SU-DHL-6 (cell line): ENCODE results near the gene ZNF565.

Experiments
- H2AFZ ChIP-seq: fragments of 200-600 bp; sonication (generic); 2 replicates; pipeline ENCODE4 v1.6.1; 2014; ENCODE audit warnings: low read depth, mild to moderate bottlenecking, moderate library complexity, mixed read lengths, antibody characterized with exemption, low read length; ENCODE audit not compliant: severe bottlenecking
- H3F3A ChIP-seq: fragments of 200-600 bp; shearing (Covaris generic); 2 replicates; pipeline ENCODE4 v1.6.0; 2016; ENCODE audit warnings: antibody characterized with exemption, mild to moderate bottlenecking; ENCODE audit not compliant: insufficient read depth
- H3K27ac ChIP-seq: fragments of 200-600 bp; sonication (generic); 2 replicates; pipeline ENCODE4 v1.5.1; 2016; ENCODE audit warnings: low read depth, mild to moderate bottlenecking, low read length, moderate library complexity, mixed read lengths
- H3K27me3 ChIP-seq: fragments of 200-600 bp; sonication (generic), shearing (Covaris generic); 2 replicates; pipeline ENCODE4 v1.6.0; 2014; ENCODE audit warnings: mild to moderate bottlenecking, low read length
- H3K36me3 ChIP-seq: fragments of 200-600 bp; sonication (generic); 2 replicates; pipeline ENCODE4 v1.6.1; 2014; ENCODE audit warnings: mild to moderate bottlenecking, low read length, mixed read lengths
- H3K4me2 ChIP-seq: fragments of 300-600, 200-600 bp; shearing (Covaris generic), sonication (generic); 2 replicates; pipeline ENCODE4 v1.6.0; 2014; ENCODE audit warnings: low read length, low read depth, mild to moderate bottlenecking; ENCODE audit not compliant: poor library complexity, severe bottlenecking
- H3K4me3 ChIP-seq: fragments of 200-600 bp; sonication (generic); 2 replicates; pipeline ENCODE4 v1.5.1; 2014; ENCODE audit warnings: antibody characterized with exemption, low read length, mild to moderate bottlenecking, mixed read lengths; ENCODE audit not compliant: insufficient read depth, poor library complexity, severe bottlenecking
- H3K79me2 ChIP-seq: fragments of 200-600 bp; sonication (generic); 2 replicates; pipeline ENCODE4 v1.6.1; 2014; ENCODE audit warnings: mild to moderate bottlenecking, low read length, moderate library complexity; ENCODE audit not compliant: insufficient read depth
- H3K9ac ChIP-seq: fragments of 200-600 bp; sonication (generic); 2 replicates; pipeline ENCODE4 v1.7.0; 2014; ENCODE audit warnings: mild to moderate bottlenecking, low read length
- H3K9me2 ChIP-seq: fragments of 200-600 bp; sonication (generic); replicated peaks from 2 replicates; pipeline ENCODE4 v1.6.1; 2014; ENCODE audit warnings: low read length; ENCODE audit not compliant: insufficient read depth
- H3K9me3 ChIP-seq: fragments of 200-600 bp; sonication (generic); 2 replicates; pipeline ENCODE4 v1.6.1; 2014; ENCODE audit warnings: low read length, mixed read lengths; ENCODE audit not compliant: insufficient read depth
- H4K20me1 ChIP-seq: fragments of 200-600 bp; sonication (generic); 2 replicates; pipeline ENCODE4 v1.6.1; 2014; ENCODE audit warnings: low read depth, mild to moderate bottlenecking, antibody characterized with exemption, low read length, moderate library complexity, mixed read lengths
- CTCF ChIP-seq: fragments of 200-600 bp; sonication (generic); IDR thresholded peaks from one replicate; pipeline ENCODE4 v1.5.1; 2017; ENCODE audit warnings: antibody characterized with exemption, mild to moderate bottlenecking, low read length, moderate library complexity; ENCODE audit not compliant: insufficient read depth, poor library complexity, severe bottlenecking
- EZH2phosphoT487 ChIP-seq: fragments of 200-600 bp; sonication (generic), shearing (Covaris generic); conservative IDR thresholded peaks from 2 replicates; pipeline ENCODE4 v1.6.1; 2018; ENCODE audit warnings: mild to moderate bottlenecking, antibody characterized with exemption, low read length, moderate library complexity, mixed read lengths

The ZNF565 gene

GRCh38 chr19:36246006-36246481 is 31.6 kb upstream of the ZNF565 start:
- no peaks in the 10 kb centered on the region for H3K9me2 ChIP-seq
- no peak overlapping the region for H3K27ac ChIP-seq
- H3K36me3 ChIP-seq, result no peaks in the 10 kb centered on the region
- H3K9me3 ChIP-seq, result no peaks in the 10 kb centered on the region
- H3K4me3 ChIP-seq, result no peak overlapping the region
- no peak overlapping the region for H2AFZ ChIP-seq
- no peak overlapping the region for H3K4me2 ChIP-seq
- H3F3A ChIP-seq, result peaks cover 7% of the 10 kb centered on the region; the same call in 1 of the 2 replicates
- no peaks in the 10 kb centered on the region for H4K20me1 ChIP-seq
- no peak overlapping the region for H3K9ac ChIP-seq
- no peaks in the 10 kb centered on the region for H3K79me2 ChIP-seq
- TF ChIP-seq CTCF (no peak), EZH2phosphoT487 (no peak)
- no peaks in the 10 kb centered on the region for H3K27me3 ChIP-seq

GRCh38 chr19:36245210-36246005 is 30.9 kb upstream of the ZNF565 start:
- no peaks in the 10 kb centered on the region for H3K36me3 ChIP-seq
- no peaks in the 10 kb centered on the region for H3K27me3 ChIP-seq
- TF ChIP-seq EZH2phosphoT487, result no peak
- no peak for TF ChIP-seq CTCF
- H3K4me3 ChIP-seq, result no peak overlapping the region
- H3K9me2 ChIP-seq, result no peaks in the 10 kb centered on the region
- H3K9ac ChIP-seq, result no peak overlapping the region
- H3K79me2 ChIP-seq, result no peaks in the 10 kb centered on the region
- peaks cover 7% of the 10 kb centered on the region; the same call in 1 of the 2 replicates for H3F3A ChIP-seq
- H3K4me2 ChIP-seq, result no peak overlapping the region
- no peak overlapping the region for H3K27ac ChIP-seq
- no peaks in the 10 kb centered on the region for H4K20me1 ChIP-seq
- no peaks in the 10 kb centered on the region for H3K9me3 ChIP-seq
- no peak overlapping the region for H2AFZ ChIP-seq

GRCh38 chr19:36244066-36244465 is 29.6 kb upstream of the ZNF565 start:
- Histone ChIP-seq H3K9me2 (no peaks in the 10 kb centered on the region), H3K79me2 (no peaks in the 10 kb centered on the region), H3K9ac (no peak overlapping the region), H4K20me1 (no peaks in the 10 kb centered on the region), H3K36me3 (peaks cover 2% of the 10 kb centered on the region; the same call in 1 of the 2 replicates), H3K9me3 (no peaks in the 10 kb centered on the region), H3K4me2 (no peak overlapping the region), H2AFZ (no peak overlapping the region), H3K4me3 (no peak overlapping the region), H3F3A (peaks cover 12% of the 10 kb centered on the region; the same call in 1 of the 2 replicates), H3K27me3 (no peaks in the 10 kb centered on the region), H3K27ac (no peak overlapping the region)
- TF ChIP-seq EZH2phosphoT487, result no peak
- no peak for TF ChIP-seq CTCF
